CD4-positive, alpha-beta T cell treated with Interleukin-6 for 4 hours (primary cell): Measurements from ENCODE around the gene NDUFA8.
"Not testable (repeated sequence)": the region's sequence is repeated elsewhere in the genome, so short reads cannot be mapped to it uniquely, and the experiment has no call there.

Experiments used
- DNase-seq: peaks from one replicate; pipeline ENCODE4 v3.0.0-alpha.2; 2020; ENCODE audit warnings: mixed read lengths

NDUFA8 gene

GRCh38 chr9:122119166-122119521, 40.4 kb downstream of the NDUFA8 start:
- DNase-seq = no peak

GRCh38 chr9:122118343-122119165, 41.0 kb downstream of the NDUFA8 start:
- DNase-seq = no peak

- not testable (repeated sequence) for DNase-seq
Observed at GRCh38 chr9:122117241-122117640, 42.3 kb downstream of the NDUFA8 start.

DNA sequence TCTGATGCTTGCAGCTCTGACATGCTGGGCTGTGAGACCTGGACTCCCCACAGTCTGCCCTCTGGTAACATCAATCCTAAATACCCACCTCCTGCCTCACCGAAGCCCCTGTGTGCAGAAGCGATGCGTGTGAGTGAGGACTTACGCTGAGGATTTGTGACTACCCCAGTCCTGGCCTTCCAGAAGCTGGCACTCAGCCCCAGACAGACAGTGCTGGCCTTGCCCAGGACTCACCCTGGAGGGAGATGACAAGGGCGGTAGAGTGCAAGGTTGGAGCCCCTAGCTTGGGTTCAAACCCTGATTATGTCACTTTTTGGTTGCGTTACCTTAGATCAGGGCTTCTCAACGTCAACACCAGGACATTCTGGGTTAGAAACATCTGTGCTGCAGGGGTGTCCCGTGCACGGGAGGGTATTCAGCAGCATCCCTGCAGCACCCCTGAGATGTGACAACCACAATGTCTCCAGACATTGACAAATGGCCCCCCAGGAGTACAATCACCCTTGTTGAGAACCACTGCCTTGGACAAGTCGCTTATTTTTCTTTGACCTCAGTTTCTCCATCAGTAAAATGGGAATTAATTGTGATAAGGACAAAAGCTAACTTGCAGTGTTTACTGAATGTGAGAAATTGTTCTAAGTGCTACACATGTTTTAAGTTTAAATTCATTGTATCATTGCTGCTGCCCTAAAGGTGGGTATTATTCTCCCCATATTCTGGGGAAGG, 43.0 kb downstream of the NDUFA8 start:
- no peak for DNase-seq

DNA sequence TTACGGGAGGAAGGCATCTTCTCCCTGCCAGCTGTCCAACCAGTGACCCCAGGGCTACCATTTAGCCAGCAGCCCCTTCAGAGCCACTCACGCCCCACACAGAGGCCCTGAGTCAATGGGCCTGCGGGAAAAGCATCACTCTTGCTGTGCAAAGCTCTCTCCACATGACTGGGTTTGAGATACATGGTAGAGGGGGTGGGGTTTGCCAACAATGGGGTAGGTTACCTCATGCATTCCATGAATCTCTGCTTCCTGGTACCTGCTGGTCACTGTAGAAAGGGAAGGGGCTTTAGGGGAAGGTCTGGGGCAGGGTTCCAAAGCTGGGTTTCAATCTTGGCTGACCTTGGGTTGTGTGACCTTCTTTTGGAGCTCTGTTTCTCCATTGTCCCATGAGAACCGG, 43.5 kb downstream of the NDUFA8 start:
- DNase-seq = no peak

GRCh38 chr9:122115176-122116035, 44.2 kb downstream of the NDUFA8 start:
- DNase-seq = no peak

DNA sequence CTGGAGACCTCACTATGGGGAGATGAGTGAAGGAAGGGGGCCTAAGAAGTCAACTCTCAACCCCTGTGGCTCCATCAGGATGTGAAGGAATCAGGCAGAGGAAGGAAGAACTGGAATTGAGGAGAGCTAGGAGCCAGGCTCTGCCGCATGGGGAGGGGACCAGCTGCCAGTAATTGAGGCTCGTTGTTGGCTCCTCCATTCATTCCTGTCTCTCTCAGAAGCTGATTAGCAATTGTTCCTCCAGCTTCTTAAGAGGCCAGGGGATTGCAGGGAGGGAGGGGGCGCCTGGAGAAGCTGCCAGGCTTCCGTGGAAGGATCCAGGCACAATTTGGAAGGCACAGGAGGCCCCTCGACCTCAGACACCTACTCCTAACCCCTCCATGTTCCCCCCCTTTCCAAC, 46.0 kb downstream of the NDUFA8 start:
- DNase-seq = no peak

DNA sequence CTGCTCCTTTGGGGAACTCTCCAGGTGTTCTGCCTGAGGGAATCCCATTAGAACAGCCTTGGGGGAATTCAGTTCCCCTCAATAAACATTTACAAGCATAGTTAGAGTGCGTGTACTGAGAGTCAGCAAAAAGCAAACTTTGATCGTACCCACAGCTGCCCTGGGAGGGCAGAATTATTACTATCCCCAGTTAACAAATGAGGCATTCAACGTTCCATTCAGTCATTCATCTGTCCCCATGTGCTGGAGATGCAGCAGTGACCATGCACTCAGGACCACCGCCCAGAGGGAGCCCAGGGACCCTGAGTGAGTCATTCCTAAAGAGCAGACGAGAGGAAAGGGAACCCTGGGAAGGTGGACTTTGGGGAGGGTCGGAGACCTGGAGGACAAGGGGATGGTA, 47.3 kb downstream of the NDUFA8 start:
- no peak for DNase-seq

- no peak for DNase-seq
Observed at GRCh38 chr9:122111413-122112085, 48.0 kb downstream of the NDUFA8 start.

- no peak for DNase-seq
Observed at GRCh38 chr9:122110100-122110833, 49.3 kb downstream of the NDUFA8 start.

GRCh38 chr9:122109035-122109813, 50.4 kb downstream of the NDUFA8 start:
- no peak for DNase-seq

DNA sequence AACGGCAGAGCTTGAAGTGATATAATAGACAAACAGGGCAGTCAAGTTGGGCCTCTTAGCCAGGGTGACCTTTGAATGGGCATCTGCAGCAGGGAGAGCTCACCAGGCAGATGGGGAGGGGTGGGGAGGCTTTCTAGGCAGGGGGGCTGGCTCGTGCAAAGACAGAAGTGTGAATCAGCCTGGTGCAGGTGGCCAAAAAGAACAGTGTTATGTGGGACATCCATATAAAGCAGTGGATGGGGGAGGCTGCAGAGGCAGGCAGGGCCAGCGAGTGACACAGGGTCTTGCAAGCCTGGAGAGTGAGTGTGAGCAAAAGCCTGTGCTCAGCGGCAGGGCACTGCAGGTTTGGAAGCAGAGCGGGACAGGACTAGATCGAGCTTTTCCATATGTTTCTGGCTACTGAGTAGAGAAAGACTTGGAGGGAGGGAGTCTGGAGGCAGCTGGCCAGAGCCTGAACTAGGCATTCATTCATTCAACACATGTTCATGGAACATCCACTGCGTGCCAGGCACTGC, 52.2 kb downstream of the NDUFA8 start:
- DNase-seq = no peak

DNA sequence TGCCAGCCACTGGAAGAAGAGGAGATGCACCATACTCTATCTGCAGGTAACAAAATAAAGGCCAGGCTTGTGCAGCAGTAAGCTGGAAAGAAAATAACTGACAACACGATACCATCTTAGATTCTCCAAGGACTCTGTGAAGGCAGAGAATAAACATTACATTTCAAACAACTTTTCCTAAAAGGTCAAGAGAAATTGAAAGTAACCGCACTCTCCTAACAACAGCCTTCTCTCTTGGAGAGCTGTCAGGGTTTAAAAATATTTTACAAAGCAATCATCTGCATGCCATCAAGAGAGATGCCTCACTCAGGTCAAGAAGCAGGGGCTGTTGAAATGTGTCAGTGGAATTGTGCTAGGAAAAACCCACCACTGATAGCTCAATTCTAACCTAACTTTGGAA, 53.0 kb downstream of the NDUFA8 start:
- no peak for DNase-seq

DNA sequence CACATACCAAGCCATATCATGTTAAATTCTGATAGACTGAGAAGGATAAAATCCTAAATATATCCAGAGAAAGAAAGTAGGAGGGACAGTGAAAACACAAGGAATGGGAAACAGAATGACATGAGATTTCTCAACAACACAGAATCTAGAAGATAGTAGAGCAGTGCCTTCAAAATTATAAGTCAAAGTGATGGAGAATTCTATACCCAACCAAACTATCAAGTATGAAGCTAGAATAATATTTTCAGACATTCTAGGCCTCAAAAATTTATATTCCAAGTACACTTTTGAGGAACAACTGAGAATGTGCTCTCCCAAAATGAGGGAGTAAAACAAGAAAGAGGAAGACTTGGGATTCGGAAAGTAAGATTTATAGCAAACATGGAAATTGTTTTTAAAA, 55.6 kb downstream of the NDUFA8 start:
- DNase-seq = no peak

DNA sequence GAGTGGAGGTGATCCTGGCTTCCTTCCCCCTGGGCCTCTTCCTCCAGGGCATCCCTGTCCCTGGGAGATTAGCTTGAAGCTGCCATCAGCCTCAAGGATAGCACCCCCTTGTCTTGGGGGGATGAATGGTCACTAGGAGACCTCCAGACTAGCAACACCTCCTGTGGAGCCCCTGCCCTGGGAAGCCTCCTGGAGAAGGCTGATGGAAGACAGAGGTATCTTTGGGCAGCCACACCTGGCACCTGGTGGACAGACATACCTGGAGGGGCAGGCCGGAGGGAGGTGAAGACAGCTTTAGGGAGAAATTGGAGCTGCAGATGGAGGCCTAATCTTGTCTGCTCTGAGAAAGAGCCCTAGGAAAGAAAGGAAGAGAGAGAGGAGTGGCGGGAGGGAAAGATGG, 57.4 kb downstream of the NDUFA8 start:
- no peak for DNase-seq

GRCh38 chr9:122100756-122101155, 58.8 kb downstream of the NDUFA8 start:
- no peak for DNase-seq

- peak; percentile 87 for DNase-seq
Observed at GRCh38 chr9:122099271-122099869, 60.2 kb downstream of the NDUFA8 start.

DNA sequence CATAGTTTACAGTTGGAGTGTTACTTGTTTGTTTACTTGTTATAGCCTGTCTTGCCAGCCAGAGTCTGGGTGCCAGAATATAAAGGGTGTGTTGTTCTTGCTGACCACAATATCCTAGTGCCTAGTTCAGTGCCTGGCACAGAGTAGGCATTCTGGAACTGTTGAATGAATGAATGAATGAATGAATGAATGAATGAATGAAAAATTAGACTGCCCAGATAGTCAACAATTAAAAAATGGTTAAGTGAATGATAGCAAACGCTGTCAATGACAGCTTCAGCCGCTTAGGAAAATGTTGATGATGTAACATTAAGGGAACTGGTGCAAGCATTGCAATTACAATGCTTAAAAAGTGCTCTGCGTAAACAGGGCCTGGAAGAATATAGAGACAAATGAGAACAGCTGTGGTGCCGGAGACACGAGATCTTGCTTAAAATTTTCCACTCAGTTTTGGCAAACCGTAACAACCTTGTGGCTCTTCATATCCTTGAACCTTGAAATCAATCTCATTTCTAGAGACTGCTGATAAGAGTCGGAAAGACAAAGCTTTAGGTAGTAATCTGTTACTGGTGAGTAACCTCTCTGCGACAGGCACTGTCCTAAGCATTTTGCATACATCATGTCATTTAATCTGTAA, 61.8 kb downstream of the NDUFA8 start:
- no peak for DNase-seq

GRCh38 chr9:122096620-122097415, 62.8 kb downstream of the NDUFA8 start:
- no peak for DNase-seq
